Muscle layer of duodenum (tissue), 2 donors: ENCODE measurements around the gene ATXN7L3.
A peak's percentile ranks its signal among the peaks of the same experiment; 100 is the strongest.

Source experiments
- H3K27ac ChIP-seq: one replicate; pipeline ENCODE4 v1.7.0; 2013; ENCODE audit warnings: mild to moderate bottlenecking, low read length
- H3K27me3 ChIP-seq: one replicate; pipeline ENCODE4 v1.7.0; 2013; ENCODE audit warnings: low read depth, mild to moderate bottlenecking, control low read depth, low read length
- H3K36me3 ChIP-seq, 2 donors: one replicate each; pipeline ENCODE4 v1.7.0; 2013; ENCODE audit warnings: low read length in 2 of 2, control low read depth in 1 of 2, mild to moderate bottlenecking in 1 of 2; ENCODE audit not compliant: insufficient read depth in 2 of 2, control insufficient read depth in 1 of 2
- H3K4me1 ChIP-seq, 2 donors: one replicate each; pipeline ENCODE4 v1.7.0; 2013; ENCODE audit warnings: low read length in 2 of 2, mild to moderate bottlenecking in 2 of 2, control low read depth in 1 of 2, moderate library complexity in 1 of 2; ENCODE audit not compliant: insufficient read depth in 2 of 2, control insufficient read depth in 1 of 2
- H3K4me3 ChIP-seq, 2 donors: one replicate each; pipeline ENCODE4 v1.7.0; 2013; ENCODE audit warnings: low read length in 2 of 2, low read depth in 1 of 2, mild to moderate bottlenecking in 1 of 2
- H3K9me3 ChIP-seq, 2 donors: one replicate each; pipeline ENCODE4 v1.7.0; 2013; ENCODE audit warnings: low read length in 2 of 2, control low read depth in 1 of 2, mild to moderate bottlenecking in 1 of 2; ENCODE audit not compliant: control insufficient read depth in 1 of 2
- donor health status: healthy.

ATXN7L3 gene

GRCh38 chr17:44217738-44218343 lies 18.2 kb upstream of the ATXN7L3 start:
- peak overlapping the region; percentile 76 for H3K27ac ChIP-seq

GRCh38 chr17:44216694-44217093 lies 17.0 kb upstream of the ATXN7L3 start:
- H3K36me3 ChIP-seq, result peaks cover 31 to 35% of the 10 kb centered on the region in 2 donors
- H3K9me3 ChIP-seq, result no peaks in the 10 kb centered on the region
- H3K27ac ChIP-seq, result no peak overlapping the region
- no peak overlapping the region for H3K4me3 ChIP-seq
- no peaks in the 10 kb centered on the region for H3K27me3 ChIP-seq
- peaks cover 14 to 24% of the 10 kb centered on the region in 2 donors for H3K4me1 ChIP-seq

More at GRCh38 chr17:44217738-44218343, 18.2 kb upstream of the ATXN7L3 start:
- Histone ChIP-seq H3K9me3 (no peaks in the 10 kb centered on the region), H3K27me3 (no peaks in the 10 kb centered on the region), H3K4me3 (peak overlapping the region; percentile 49 to 54), H3K4me1 (peaks cover 14 to 32% of the 10 kb centered on the region in 2 donors), H3K36me3 (peaks cover 31 to 35% of the 10 kb centered on the region in 2 donors)

- no peak overlapping the region for H3K27ac ChIP-seq
- peaks cover 35 to 40% of the 10 kb centered on the region in 2 donors for H3K36me3 ChIP-seq
Observed at GRCh38 chr17:44216173-44216572, 16.5 kb upstream of the ATXN7L3 start.

GRCh38 chr17:44214896-44215295 lies 15.2 kb upstream of the ATXN7L3 start:
- H3K9me3 ChIP-seq, result no peaks in the 10 kb centered on the region
- no peak overlapping the region for H3K4me3 ChIP-seq
- H3K4me1 ChIP-seq, result peaks cover 16 to 37% of the 10 kb centered on the region in 2 donors
- no peak overlapping the region for H3K27ac ChIP-seq
- peaks cover 43 to 44% of the 10 kb centered on the region in 2 donors for H3K36me3 ChIP-seq
- no peaks in the 10 kb centered on the region for H3K27me3 ChIP-seq

More at GRCh38 chr17:44216173-44216572, 16.5 kb upstream of the ATXN7L3 start:
- H3K27me3 ChIP-seq, result no peaks in the 10 kb centered on the region
- no peaks in the 10 kb centered on the region for H3K9me3 ChIP-seq
- peaks cover 14 to 26% of the 10 kb centered on the region in 2 donors for H3K4me1 ChIP-seq
- H3K4me3 ChIP-seq, result no peak overlapping the region

- Histone ChIP-seq H3K9me3 (no peaks in the 10 kb centered on the region), H3K36me3 (peaks cover 51 to 52% of the 10 kb centered on the region in 2 donors), H3K27me3 (no peaks in the 10 kb centered on the region), H3K4me3 (no peak overlapping the region), H3K4me1 (peaks cover 16 to 39% of the 10 kb centered on the region in 2 donors), H3K27ac (no peak overlapping the region)
Observed at GRCh38 chr17:44214230-44214494, 14.5 kb upstream of the ATXN7L3 start.

GRCh38 chr17:44213403-44214229 lies 13.9 kb upstream of the ATXN7L3 start:
- H3K27ac ChIP-seq, result no peak overlapping the region
- H3K27me3 ChIP-seq, result no peaks in the 10 kb centered on the region
- H3K36me3 ChIP-seq, result peaks cover 54 to 55% of the 10 kb centered on the region in 2 donors
- no peak overlapping the region for H3K4me3 ChIP-seq
- no peaks in the 10 kb centered on the region for H3K9me3 ChIP-seq
- peaks cover 16 to 39% of the 10 kb centered on the region in 2 donors for H3K4me1 ChIP-seq

- H3K4me1 ChIP-seq, result peaks cover 12 to 35% of the 10 kb centered on the region in 2 donors
- no peaks in the 10 kb centered on the region for H3K9me3 ChIP-seq
- H3K27ac ChIP-seq, result no peak overlapping the region
- no peak overlapping the region for H3K4me3 ChIP-seq
- no peaks in the 10 kb centered on the region for H3K27me3 ChIP-seq
- H3K36me3 ChIP-seq, result peaks cover 60 to 63% of the 10 kb centered on the region in 2 donors
Observed at GRCh38 chr17:44212507-44213402, 13.1 kb upstream of the ATXN7L3 start.

- no peak overlapping the region for H3K4me3 ChIP-seq
- no peak overlapping the region for H3K27ac ChIP-seq
- peaks cover 2 to 25% of the 10 kb centered on the region in 2 donors for H3K4me1 ChIP-seq
- peaks cover 60 to 72% of the 10 kb centered on the region in 2 donors for H3K36me3 ChIP-seq
- H3K9me3 ChIP-seq, result no peaks in the 10 kb centered on the region
- no peaks in the 10 kb centered on the region for H3K27me3 ChIP-seq
Observed at GRCh38 chr17:44211281-44212265, 11.9 kb upstream of the ATXN7L3 start.

GRCh38 chr17:44210342-44211192 lies 10.9 kb upstream of the ATXN7L3 start:
- Histone ChIP-seq H3K4me3 (no peak overlapping the region), H3K27me3 (no peaks in the 10 kb centered on the region), H3K36me3 (peaks cover 50 to 66% of the 10 kb centered on the region in 2 donors), H3K27ac (peak overlapping the region; percentile 31), H3K9me3 (no peaks in the 10 kb centered on the region), H3K4me1 (peaks cover 2 to 19% of the 10 kb centered on the region in 2 donors)
